Uterus (tissue), 2 donors: ENCODE results near the gene KCNQ1OT1.

Experiments
- POLR2A ChIP-seq, 2 donors: fragments of 450-650 bp; IDR thresholded peaks; one replicate each; pipeline ENCODE4 v1.6.1; 2016; ENCODE audit warnings: antibody characterized with exemption in 2 of 2, mild to moderate bottlenecking in 1 of 2, moderate library complexity in 1 of 2
- TF ChIP-seq, protein P1 (sequence below), 4 experiments: fragments of 200-600 bp in 2 of 4; fragments of 450-650 bp in 2 of 4; sonication (generic) in 2 of 4; IDR thresholded peaks; one replicate each; pipeline ENCODE4 v1.5.1; 2016 to 2019; ENCODE audit warnings: antibody characterized with exemption in 4 of 4, mild to moderate bottlenecking in 2 of 4, moderate library complexity in 1 of 4

GRCh38 chr11:2570211-2570811, 129.5 kb downstream of the KCNQ1OT1 start:
- TF ChIP-seq POLR2A (IDR thresholded peaks at IDR 0.05), result no peak
- TF ChIP-seq, protein P1, sequence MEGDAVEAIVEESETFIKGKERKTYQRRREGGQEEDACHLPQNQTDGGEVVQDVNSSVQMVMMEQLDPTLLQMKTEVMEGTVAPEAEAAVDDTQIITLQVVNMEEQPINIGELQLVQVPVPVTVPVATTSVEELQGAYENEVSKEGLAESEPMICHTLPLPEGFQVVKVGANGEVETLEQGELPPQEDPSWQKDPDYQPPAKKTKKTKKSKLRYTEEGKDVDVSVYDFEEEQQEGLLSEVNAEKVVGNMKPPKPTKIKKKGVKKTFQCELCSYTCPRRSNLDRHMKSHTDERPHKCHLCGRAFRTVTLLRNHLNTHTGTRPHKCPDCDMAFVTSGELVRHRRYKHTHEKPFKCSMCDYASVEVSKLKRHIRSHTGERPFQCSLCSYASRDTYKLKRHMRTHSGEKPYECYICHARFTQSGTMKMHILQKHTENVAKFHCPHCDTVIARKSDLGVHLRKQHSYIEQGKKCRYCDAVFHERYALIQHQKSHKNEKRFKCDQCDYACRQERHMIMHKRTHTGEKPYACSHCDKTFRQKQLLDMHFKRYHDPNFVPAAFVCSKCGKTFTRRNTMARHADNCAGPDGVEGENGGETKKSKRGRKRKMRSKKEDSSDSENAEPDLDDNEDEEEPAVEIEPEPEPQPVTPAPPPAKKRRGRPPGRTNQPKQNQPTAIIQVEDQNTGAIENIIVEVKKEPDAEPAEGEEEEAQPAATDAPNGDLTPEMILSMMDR (IDR thresholded peaks at IDR 0.05), result no peak
